ENCODE results near the gene LRRC56. TPM values are rescaled to one million over a fixed set of nuclear protein-coding genes. Genes with fewer than 3 reads are reported as not detected.

The LRRC56 gene
- total RNA-seq, 4 donors from 2014 or later: 0.38 TPM; not detected in 3

DNA sequence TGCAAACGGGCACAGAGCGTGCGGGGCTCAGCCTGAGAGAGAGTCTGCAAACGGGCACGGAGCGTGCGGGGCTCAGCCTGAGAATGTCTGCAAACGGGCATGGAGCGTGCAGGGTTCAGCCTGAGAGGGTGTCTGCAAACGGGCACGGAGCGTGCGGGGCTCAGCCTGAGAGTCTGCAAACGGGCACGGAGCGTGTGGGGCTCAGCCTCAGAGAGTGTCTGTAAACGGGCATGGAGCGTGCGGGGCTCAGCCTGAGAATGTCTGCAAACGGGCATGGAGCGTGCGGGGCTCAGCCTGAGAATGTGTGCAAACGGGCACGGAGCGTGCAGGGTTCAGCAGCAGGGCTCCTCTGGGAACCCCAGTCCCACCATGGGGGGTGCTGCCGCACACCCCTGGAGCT, 52.5 kb downstream of the LRRC56 start:
- TF ChIP-seq, protein P1, sequence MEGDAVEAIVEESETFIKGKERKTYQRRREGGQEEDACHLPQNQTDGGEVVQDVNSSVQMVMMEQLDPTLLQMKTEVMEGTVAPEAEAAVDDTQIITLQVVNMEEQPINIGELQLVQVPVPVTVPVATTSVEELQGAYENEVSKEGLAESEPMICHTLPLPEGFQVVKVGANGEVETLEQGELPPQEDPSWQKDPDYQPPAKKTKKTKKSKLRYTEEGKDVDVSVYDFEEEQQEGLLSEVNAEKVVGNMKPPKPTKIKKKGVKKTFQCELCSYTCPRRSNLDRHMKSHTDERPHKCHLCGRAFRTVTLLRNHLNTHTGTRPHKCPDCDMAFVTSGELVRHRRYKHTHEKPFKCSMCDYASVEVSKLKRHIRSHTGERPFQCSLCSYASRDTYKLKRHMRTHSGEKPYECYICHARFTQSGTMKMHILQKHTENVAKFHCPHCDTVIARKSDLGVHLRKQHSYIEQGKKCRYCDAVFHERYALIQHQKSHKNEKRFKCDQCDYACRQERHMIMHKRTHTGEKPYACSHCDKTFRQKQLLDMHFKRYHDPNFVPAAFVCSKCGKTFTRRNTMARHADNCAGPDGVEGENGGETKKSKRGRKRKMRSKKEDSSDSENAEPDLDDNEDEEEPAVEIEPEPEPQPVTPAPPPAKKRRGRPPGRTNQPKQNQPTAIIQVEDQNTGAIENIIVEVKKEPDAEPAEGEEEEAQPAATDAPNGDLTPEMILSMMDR (IDR thresholded peaks at IDR 0.05; ENCODE audit: low read depth): no peak

DNA sequence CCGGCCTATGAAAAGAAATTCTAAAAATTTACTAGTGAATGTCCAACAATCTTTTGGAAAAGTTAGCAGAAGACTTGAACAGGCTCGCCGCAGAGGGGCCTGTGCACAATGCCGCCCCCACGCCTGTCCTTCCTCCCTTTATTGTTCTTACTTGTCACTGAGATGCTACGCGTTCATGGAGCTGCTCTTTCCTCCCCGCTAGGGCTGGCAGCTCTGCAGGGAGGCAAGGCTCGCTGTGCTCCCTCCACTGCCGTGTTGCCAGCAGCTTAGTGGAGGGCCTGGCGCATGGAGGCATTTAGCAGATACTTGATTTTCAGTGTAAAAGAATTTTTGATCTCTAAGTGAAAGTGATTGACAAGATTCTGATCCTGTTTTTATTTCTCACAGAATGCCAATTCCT, 53.7 kb downstream of the LRRC56 start:
- TF ChIP-seq, protein P1 (IDR thresholded peaks at IDR 0.05; ENCODE audit: low read depth): no peak

DNA sequence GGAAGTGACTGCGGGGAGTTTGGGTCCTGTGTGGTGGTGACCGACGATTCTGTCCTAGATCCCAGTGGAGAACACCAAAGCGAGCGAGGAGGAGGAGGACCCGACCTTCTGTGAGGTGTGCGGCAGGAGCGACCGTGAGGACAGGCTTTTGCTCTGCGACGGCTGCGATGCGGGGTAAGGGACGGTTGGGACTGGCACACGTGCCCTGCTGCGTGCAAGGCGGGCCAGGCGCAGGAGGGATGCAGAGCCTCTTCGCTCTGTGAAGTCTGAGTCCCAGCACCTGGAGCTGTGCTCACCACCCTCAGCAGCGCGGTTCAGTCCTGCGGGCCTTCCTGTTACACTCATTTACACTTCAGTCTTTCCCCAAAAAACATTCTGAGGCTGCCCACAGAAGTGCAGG, 55.2 kb downstream of the LRRC56 start:
- TF ChIP-seq, protein P1 (IDR thresholded peaks at IDR 0.05; ENCODE audit: low read depth): no peak

DNA sequence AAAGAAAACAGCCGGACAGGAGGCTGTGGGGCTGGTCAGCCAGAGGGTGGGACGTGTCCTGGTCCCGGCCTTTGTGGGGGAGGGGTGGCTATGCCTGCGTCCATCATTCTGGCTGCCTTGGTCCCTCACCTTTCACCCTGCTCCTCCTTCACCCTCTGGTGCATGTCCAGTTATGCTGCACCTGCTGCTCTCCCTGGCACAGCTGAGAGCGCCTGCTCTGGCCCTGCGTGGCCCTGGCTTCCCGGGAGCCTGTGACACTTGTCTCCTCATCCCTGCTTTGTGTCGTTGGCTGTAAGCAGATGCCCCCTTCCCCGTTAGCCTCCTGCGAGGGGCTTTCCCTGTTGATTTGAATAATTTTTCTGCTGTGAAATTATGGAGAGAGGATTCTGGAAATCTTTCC, 55.6 kb downstream of the LRRC56 start:
- TF ChIP-seq, protein P1 (IDR thresholded peaks at IDR 0.05; ENCODE audit: low read depth): no peak

DNA sequence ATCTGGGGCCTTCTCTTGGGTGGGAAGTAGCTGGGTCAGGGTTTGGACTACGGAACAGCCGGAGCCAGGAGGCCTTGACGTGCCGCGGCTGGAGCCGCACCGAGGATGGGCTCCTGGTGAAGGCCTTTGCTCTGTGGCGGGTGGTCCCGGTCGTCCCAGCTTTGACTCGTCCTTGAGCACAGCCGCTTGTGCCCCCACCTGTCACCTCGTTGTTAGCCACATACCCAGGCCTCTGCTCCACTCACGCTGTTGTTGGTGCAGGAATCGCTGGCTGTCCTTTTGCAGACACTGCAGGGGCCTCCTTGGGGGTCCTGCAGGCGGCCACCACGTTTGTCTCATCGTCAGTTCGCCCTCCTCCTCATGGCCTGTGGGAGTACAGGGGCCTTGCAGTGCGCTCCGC, 56.0 kb downstream of the LRRC56 start:
- TF ChIP-seq, protein P1 (IDR thresholded peaks at IDR 0.05; ENCODE audit: low read depth): no peak

DNA sequence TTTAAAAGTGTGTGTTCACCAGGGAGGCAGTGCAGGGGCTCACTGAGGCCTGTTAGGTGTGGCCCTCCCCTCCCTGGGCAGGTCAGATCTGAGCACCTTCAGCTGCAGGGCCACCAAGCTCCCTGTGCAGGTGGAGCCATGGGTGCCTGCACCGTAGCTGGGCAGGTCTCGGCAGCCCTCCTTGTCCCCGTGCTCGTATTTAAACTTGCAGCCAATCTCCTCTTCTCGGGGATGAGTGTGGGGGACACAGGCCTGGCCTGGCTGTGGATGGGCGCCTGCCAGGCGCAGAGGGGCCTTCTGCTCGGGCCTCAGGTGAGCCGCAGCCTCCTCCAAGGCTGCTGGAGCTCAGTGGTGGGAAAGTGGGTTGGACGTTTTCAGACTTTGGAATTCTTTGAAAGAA, 58.1 kb downstream of the LRRC56 start:
- TF ChIP-seq, protein P1 (IDR thresholded peaks at IDR 0.05; ENCODE audit: low read depth): no peak

DNA sequence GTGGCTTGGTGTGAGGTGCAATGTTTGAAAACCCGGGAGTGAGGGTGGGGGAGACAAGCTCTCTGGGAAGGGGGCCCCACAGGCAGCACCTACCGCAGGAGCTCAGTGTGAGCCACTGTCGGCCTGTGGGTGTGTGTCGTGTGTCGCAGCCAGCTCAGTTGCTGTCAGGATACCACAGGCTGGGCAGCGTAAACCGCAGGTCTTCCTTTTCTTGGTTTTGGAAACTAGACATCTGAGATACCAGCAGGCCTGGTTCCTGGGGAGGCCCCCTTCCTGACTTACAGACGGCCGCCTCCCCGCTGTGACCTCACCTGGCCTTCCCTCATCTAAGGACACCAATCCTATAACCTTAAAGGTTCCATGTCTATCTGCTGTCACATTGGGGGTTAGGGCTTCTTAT, 59.0 kb downstream of the LRRC56 start:
- TF ChIP-seq, protein P1 (IDR thresholded peaks at IDR 0.05; ENCODE audit: low read depth): no peak
